GM23248 (cell line): ENCODE measurements around the gene RNF11.

Source experiments
- EZH2 ChIP-seq: fragments of 200-600 bp; sonication (generic); IDR thresholded peaks from 2 replicates; pipeline ENCODE4 v1.6.1; 2018; ENCODE audit warnings: antibody characterized with exemption, mild to moderate bottlenecking; ENCODE audit not compliant: insufficient read depth, poor library complexity, severe bottlenecking
- EZH2phosphoT487 ChIP-seq: fragments of 200-600 bp; sonication (generic); IDR thresholded peaks from 2 replicates; pipeline ENCODE4 v1.6.1; 2018; ENCODE audit warnings: antibody characterized with exemption, moderate library complexity, mild to moderate bottlenecking, low read depth; ENCODE audit not compliant: insufficient read depth

DNA sequence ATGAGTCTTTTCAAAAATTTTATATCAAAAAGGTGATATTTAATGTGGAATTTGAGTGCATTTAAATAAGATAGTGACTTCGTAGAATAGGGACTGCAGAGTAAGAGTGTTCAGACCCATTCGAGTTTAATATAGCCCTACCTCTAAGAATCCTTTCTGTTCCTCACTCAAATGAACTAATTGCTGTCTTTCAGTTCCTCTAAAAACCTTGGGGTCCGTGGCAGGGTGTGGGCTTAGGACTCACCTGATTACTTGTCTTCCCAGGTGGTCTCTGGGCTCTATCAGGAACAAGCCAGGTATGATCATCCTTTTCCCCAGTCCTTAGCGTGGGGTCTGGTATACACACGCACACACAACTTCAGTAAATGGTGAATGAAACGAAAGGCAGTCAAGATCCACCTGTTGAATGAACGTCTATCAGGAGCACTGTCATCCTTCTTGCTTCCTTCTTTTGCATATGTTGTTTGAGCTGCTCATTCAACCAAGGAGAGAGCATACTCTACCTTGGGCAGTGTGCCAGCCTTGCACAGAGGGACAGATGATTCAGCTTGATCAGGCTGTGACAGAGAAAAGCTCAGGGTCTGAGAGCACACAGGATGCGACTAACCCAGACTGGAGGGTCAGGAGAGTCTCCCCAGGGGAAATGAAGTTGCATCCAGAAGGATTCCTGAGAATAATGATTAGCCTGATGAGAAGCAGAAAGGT, 1.2 kb upstream of the RNF11 start:
- TF ChIP-seq EZH2phosphoT487 (no peak), EZH2 (no peak)
